B cell (primary cell): ENCODE data around the gene DIS3L2. TPM values are rescaled to one million over a fixed set of nuclear protein-coding genes. Genes with fewer than 3 reads are reported as not detected.

Source experiments
- ATAC-seq: fragments of 200-7000 bp; cut with Tn5 transposase; one replicate; pipeline ENCODE4 v1.10.0; 2021; ENCODE audit warnings: low read depth, mild to moderate bottlenecking, moderate number of reproducible peaks, moderate library complexity
- CTCF ChIA-PET: fragments of 350-600 bp; sonication (Branson Sonifier 250); formaldehyde crosslinking; loops from one replicate; lab custom pipeline; 2021; ENCODE audit warnings: antibody characterized with exemption, inconsistent platforms; lab: Charles Lee
- POLR2A ChIA-PET: fragments of 350-600 bp; sonication (Branson Sonifier 250); formaldehyde crosslinking; loops from one replicate; lab custom pipeline; 2021; ENCODE audit warnings: antibody characterized with exemption; lab: Charles Lee
- DNase-seq: peaks from one replicate; pipeline ENCODE4 v3.0.0; 2013
- H2AFZ ChIP-seq: 2 replicates; pipeline ENCODE4 v1.6.1; 2012; ENCODE audit warnings: mild to moderate bottlenecking, low read depth, low read length; ENCODE audit not compliant: insufficient read depth, poor library complexity, severe bottlenecking
- H3K27ac ChIP-seq, 2 donors: 1 replicate in 1 of 2; 2 replicates in 1 of 2; pipeline ENCODE4 v1.5.1; 2012 to 2013; ENCODE audit warnings: low read length in 2 of 2, mild to moderate bottlenecking in 2 of 2, moderate library complexity in 1 of 2
- H3K27me3 ChIP-seq, 4 experiments: fragments of 200-600 bp in 1 of 4; sonication (generic) in 1 of 4; replicated peaks in 1 of 4; 1 replicate in 2 of 4; 2 replicates in 2 of 4; pipeline versions ENCODE4 v1.6.1 to v1.7.0; 2013 to 2016; ENCODE audit warnings: low read length in 3 of 4, mild to moderate bottlenecking in 2 of 4, mixed read lengths in 1 of 4, moderate library complexity in 1 of 4; ENCODE audit not compliant: insufficient read depth in 4 of 4, control insufficient read depth in 3 of 4; ENCODE audit errors: control extremely low read depth in 1 of 4
- H3K36me3 ChIP-seq, 2 experiments: replicated peaks in 1 of 2; 1 replicate in 1 of 2; 2 replicates in 1 of 2; pipeline versions ENCODE4 v1.6.1 to v1.7.1; 2013; ENCODE audit warnings: low read length in 1 of 2; ENCODE audit not compliant: insufficient read depth in 2 of 2, control insufficient read depth in 1 of 2; ENCODE audit errors: control extremely low read depth in 1 of 2, extremely low read depth in 1 of 2
- H3K4me1 ChIP-seq, 2 donors: fragments of 200-600 bp in 1 of 2; sonication (generic) in 1 of 2; 1 replicate in 1 of 2; 2 replicates in 1 of 2; pipeline versions ENCODE4 v1.5.1 to v1.6.1; 2013 to 2017; ENCODE audit warnings: low read length in 2 of 2; ENCODE audit not compliant: control insufficient read depth in 2 of 2, insufficient read depth in 2 of 2
- H3K4me2 ChIP-seq: replicated peaks from 2 replicates; pipeline ENCODE3; 2012; ENCODE audit warnings: mild to moderate bottlenecking, low read depth, low read length; ENCODE audit not compliant: poor library complexity, severe bottlenecking
- H3K4me3 ChIP-seq, 5 experiments: fragments of 200-600 bp in 1 of 5; sonication (generic) in 1 of 5; 1 replicate in 3 of 5; 2 replicates in 2 of 5; pipeline versions ENCODE4 v1.5.1 to v1.7.0; 2011 to 2016; ENCODE audit warnings: low read length in 4 of 5, mild to moderate bottlenecking in 4 of 5, low read depth in 2 of 5, control low read depth in 1 of 5, moderate library complexity in 1 of 5; ENCODE audit not compliant: insufficient read depth in 1 of 5; ENCODE audit errors: control extremely low read depth in 1 of 5, extremely low read depth in 1 of 5
- H3K79me2 ChIP-seq: fragments of 200-600 bp; sonication (generic); one replicate; pipeline ENCODE4 v1.6.0; 2016; ENCODE audit warnings: low read length; ENCODE audit not compliant: control insufficient read depth, insufficient read depth
- H3K9ac ChIP-seq: fragments of 200-600 bp; sonication (generic); 2 replicates; pipeline ENCODE4 v1.6.1; 2017; ENCODE audit warnings: mild to moderate bottlenecking, low read length, moderate library complexity
- H3K9me3 ChIP-seq, 3 donors: one replicate each; pipeline versions ENCODE4 v1.6.1 to v1.7.1; 2013; ENCODE audit warnings: low read length in 2 of 3; ENCODE audit not compliant: control insufficient read depth in 2 of 3, insufficient read depth in 1 of 3; ENCODE audit errors: control extremely low read depth in 1 of 3
- H4K20me1 ChIP-seq: 2 replicates; pipeline ENCODE4 v1.6.0; 2012; ENCODE audit warnings: mild to moderate bottlenecking, low read length; ENCODE audit not compliant: insufficient read depth, control insufficient read depth, poor library complexity, severe bottlenecking
- H3K27ac Mint-ChIP-seq: one replicate; pipeline ENCODE4 v1.8.0; 2021; ENCODE audit warnings: mixed read lengths
- H3K27me3 Mint-ChIP-seq: one replicate; pipeline ENCODE4 v1.8.0; 2021; ENCODE audit warnings: mixed read lengths
- H3K4me1 Mint-ChIP-seq: one replicate; pipeline ENCODE4 v1.8.0; 2021; ENCODE audit warnings: mixed read lengths
- H3K4me3 Mint-ChIP-seq: one replicate; pipeline ENCODE4 v1.8.0; 2021; ENCODE audit warnings: mixed read lengths
- H3K9me3 Mint-ChIP-seq: one replicate; pipeline ENCODE4 v1.8.0; 2022; ENCODE audit warnings: mixed read lengths; ENCODE audit not compliant: insufficient read depth
- EZH2 ChIP-seq: IDR thresholded peaks from 2 replicates; pipeline ENCODE4 v1.6.1; 2012; ENCODE audit warnings: borderline replicate concordance, low read depth, mild to moderate bottlenecking, moderate library complexity, low read length; ENCODE audit not compliant: insufficient read depth, poor library complexity, severe bottlenecking
- WGBS: methylation state at CpG from one replicate; pipeline ENCODE4 v1.1.5; 2013; ENCODE audit warnings: missing lambda C conversion rate; ENCODE audit not compliant: insufficient coverage; 5-methylcytosine and 5-hydroxymethylcytosine counted together
- intact Hi-C: fragments of 100-400 bp; cut with micrococcal nuclease; formaldehyde crosslinking; loops from one replicate; pipeline ENCODE4 v1.10.0; 2022
- polyA plus RNA-seq: library from polyadenylated mRNA; depleted of rRNA; stranded (reverse); fragments of >200 nt; gene quantifications from 2 replicates; pipeline ENCODE4 v1.2.3, GENCODE V29; 2012
- total RNA-seq, 2 donors: library from RNA; stranded (reverse); fragments of 120-200 nt in 1 of 2; gene quantifications; 1 replicate in 1 of 2; 2 replicates in 1 of 2; pipeline versions ENCODE4 v1.2.3 to v1.2.4, GENCODE V29; 2013 to 2022
- TF ChIP-seq, protein P1 (sequence below): fragments of 200-600 bp; IDR thresholded peaks from one replicate; pipeline ENCODE4 v1.8.0; 2022; ENCODE audit warnings: antibody characterized with exemption, mild to moderate bottlenecking

Gene DIS3L2
- total and polyA plus RNA-seq, 2 donors (not counting 1 experiment from before 2014, with no cell fraction given): 34.5 to 70.1 TPM

GRCh38 chr2:232075080-232075479, 113.6 kb downstream of the DIS3L2 start:
- no peak overlapping the region for H3K27ac Mint-ChIP-seq

GRCh38 chr2:232075859-232076258, 114.3 kb downstream of the DIS3L2 start:
- peaks cover 6 to 12% of the 10 kb centered on the region in 2 donors for H3K4me1 ChIP-seq
- no peak overlapping the region for H3K4me2 ChIP-seq
- peaks cover 0 to 1% (median 0%) of the 10 kb centered on the region in 3 donors for H3K9me3 ChIP-seq
- H3K79me2 ChIP-seq: peaks cover 10% of the 10 kb centered on the region
- no peak for ATAC-seq
- H3K27me3 ChIP-seq: no peaks in the 10 kb centered on the region
- no peak overlapping the region for H3K4me3 ChIP-seq
- WGBS: 67% methylated on average over 1 of the region's 1 CpG
- H3K9ac ChIP-seq: no peak overlapping the region
- Mint-ChIP-seq H3K9me3 (no peaks in the 10 kb centered on the region), H3K27ac (no peak overlapping the region), H3K27me3 (no peaks in the 10 kb centered on the region), H3K4me3 (peak overlapping the region; percentile 1), H3K4me1 (peaks cover 34% of the 10 kb centered on the region)
- no peak for TF ChIP-seq EZH2
- no peak overlapping the region for H2AFZ ChIP-seq
- intact Hi-C loops: no loop called here
- H3K27ac ChIP-seq: no peak overlapping the region
- CTCF ChIA-PET: no interaction called here
- H3K36me3 ChIP-seq: peaks cover 0 to 1% of the 10 kb centered on the region in 2 experiments
- H4K20me1 ChIP-seq: no peaks in the 10 kb centered on the region
- DNase-seq: no peak
- POLR2A ChIA-PET: no interaction called here

More at GRCh38 chr2:232075080-232075479, 113.6 kb downstream of the DIS3L2 start:
- Histone ChIP-seq H3K4me2 (no peak overlapping the region), H3K4me1 (peaks cover 6 to 12% of the 10 kb centered on the region in 2 donors), H3K27me3 (no peaks in the 10 kb centered on the region), H3K79me2 (peaks cover 10% of the 10 kb centered on the region), H3K9me3 (peaks cover 0 to 1% (median 0%) of the 10 kb centered on the region in 3 donors), H3K27ac (no peak overlapping the region), H4K20me1 (peaks cover 4% of the 10 kb centered on the region), H3K4me3 (no peak overlapping the region), H3K36me3 (peaks cover 0 to 1% of the 10 kb centered on the region in 2 experiments), H2AFZ (no peak overlapping the region), H3K9ac (no peak overlapping the region)
- WGBS: no CpG with 5 or more reads among the region's 1 CpG
- no peak for TF ChIP-seq EZH2
- TF ChIP-seq, protein P1, sequence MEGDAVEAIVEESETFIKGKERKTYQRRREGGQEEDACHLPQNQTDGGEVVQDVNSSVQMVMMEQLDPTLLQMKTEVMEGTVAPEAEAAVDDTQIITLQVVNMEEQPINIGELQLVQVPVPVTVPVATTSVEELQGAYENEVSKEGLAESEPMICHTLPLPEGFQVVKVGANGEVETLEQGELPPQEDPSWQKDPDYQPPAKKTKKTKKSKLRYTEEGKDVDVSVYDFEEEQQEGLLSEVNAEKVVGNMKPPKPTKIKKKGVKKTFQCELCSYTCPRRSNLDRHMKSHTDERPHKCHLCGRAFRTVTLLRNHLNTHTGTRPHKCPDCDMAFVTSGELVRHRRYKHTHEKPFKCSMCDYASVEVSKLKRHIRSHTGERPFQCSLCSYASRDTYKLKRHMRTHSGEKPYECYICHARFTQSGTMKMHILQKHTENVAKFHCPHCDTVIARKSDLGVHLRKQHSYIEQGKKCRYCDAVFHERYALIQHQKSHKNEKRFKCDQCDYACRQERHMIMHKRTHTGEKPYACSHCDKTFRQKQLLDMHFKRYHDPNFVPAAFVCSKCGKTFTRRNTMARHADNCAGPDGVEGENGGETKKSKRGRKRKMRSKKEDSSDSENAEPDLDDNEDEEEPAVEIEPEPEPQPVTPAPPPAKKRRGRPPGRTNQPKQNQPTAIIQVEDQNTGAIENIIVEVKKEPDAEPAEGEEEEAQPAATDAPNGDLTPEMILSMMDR: no peak
- ChIA-PET POLR2A (no interaction called here), CTCF (interaction anchor here (1.0 kb wide), 1 partner anchor 14 kb away, joined by 3 read pairs; no protein-coding TSS in a partner anchor)
- ATAC-seq: no peak
- Mint-ChIP-seq H3K4me1 (peaks cover 32% of the 10 kb centered on the region), H3K9me3 (no peaks in the 10 kb centered on the region), H3K27me3 (no peaks in the 10 kb centered on the region), H3K4me3 (no peak overlapping the region)
- intact Hi-C loops: no loop called here
- DNase-seq: no peak
